HCT116 (cell line): Measurements from ENCODE around the gene SLC9A9. TPM values are rescaled to one million over a fixed set of nuclear protein-coding genes. Genes with fewer than 3 reads are reported as not detected.

Experiments used
- ATAC-seq: fragments of 200-7000 bp; cut with Tn5 transposase; 2 replicates; pipeline ENCODE4 v1.9.1; 2020; ENCODE audit warnings: mild to moderate bottlenecking, moderate library complexity
- BruUV-seq: library from RNA; stranded (reverse); fragments of 400-500 nt; replicated peaks from 2 replicates; lab custom pipeline; 2021; lab: Mats Ljungman, UMichigan
- CTCF ChIA-PET: fragments of 300-600 bp; sonication (Branson Sonifier 250); formaldehyde crosslinking; loops from one replicate; lab custom pipeline; 2021; ENCODE audit warnings: antibody characterized with exemption; lab: Charles Lee
- POLR2A ChIA-PET: fragments of 300-600, 350-600 bp; sonication (Branson Sonifier 250); formaldehyde crosslinking; loops from one replicate; lab custom pipeline; 2021; ENCODE audit warnings: antibody characterized with exemption; lab: Charles Lee
- RAD21 ChIA-PET, 2 experiments: fragments of 300-600 bp; sonication (Branson Sonifier 250); formaldehyde crosslinking; loops; one replicate each; lab custom pipeline; 2023; ENCODE audit warnings: low total read pairs in 2 of 2; ENCODE audit not compliant: uncharacterized antibody in 2 of 2, unreplicated experiment in 2 of 2, low non-redundant PET in 1 of 2; lab: Charles Lee
- DNase-seq: peaks from one replicate; pipeline ENCODE4 v3.0.0-alpha.2; 2010; ENCODE audit warnings: low read depth, low spot score
- H2AFZ ChIP-seq: fragments of 200-600 bp; shearing (Covaris generic), sonication (generic); 2 replicates; pipeline ENCODE4 v1.6.1; 2017; ENCODE audit warnings: low read depth, mixed run types, mixed read lengths, antibody characterized with exemption, low read length; ENCODE audit not compliant: poor library complexity, severe bottlenecking
- H3K27ac ChIP-seq: 2 replicates; pipeline ENCODE4 v1.5.1; 2012; ENCODE audit warnings: low read depth, low read length
- H3K27me3 ChIP-seq: fragments of 200-600 bp; sonication (generic); 2 replicates; pipeline ENCODE4 v1.6.1; 2016; ENCODE audit warnings: mixed run types, low read length, mixed read lengths; ENCODE audit not compliant: insufficient read depth
- H3K36me3 ChIP-seq, 2 experiments: fragments of 200-500 bp in 1 of 2; fragments of 200-600 bp in 1 of 2; sonication (Bioruptor generic) in 1 of 2; sonication (generic) in 1 of 2; 2 replicates each; pipeline versions ENCODE4 v1.5.1 to v1.6.1; 2014 to 2016; ENCODE audit warnings: low read length in 2 of 2, inconsistent platforms in 1 of 2, mixed read lengths in 1 of 2, mixed run types in 1 of 2; ENCODE audit not compliant: insufficient read depth in 2 of 2, control insufficient read depth in 1 of 2
- H3K4me1 ChIP-seq, 2 experiments: fragments of 200-600 bp in 1 of 2; sonication (generic) in 1 of 2; 2 replicates each; pipeline versions ENCODE4 v1.5.1 to v1.6.1; 2012 to 2017; ENCODE audit warnings: low read length in 2 of 2, inconsistent platforms in 1 of 2, mild to moderate bottlenecking in 1 of 2, mixed read lengths in 1 of 2, mixed run types in 1 of 2, moderate library complexity in 1 of 2; ENCODE audit not compliant: insufficient read depth in 2 of 2, control insufficient read depth in 1 of 2
- H3K4me2 ChIP-seq: fragments of 200-600 bp; sonication (generic); 2 replicates; pipeline ENCODE4 v1.6.1; 2017; ENCODE audit warnings: mixed run types, low read length, mixed read lengths
- H3K4me3 ChIP-seq, 2 experiments: fragments of 200-600 bp in 1 of 2; sonication (generic) in 1 of 2; replicated peaks in 1 of 2; 2 replicates each; pipeline ENCODE4 v1.5.1; 2011 to 2016; ENCODE audit warnings: low read length in 2 of 2, control low read depth in 1 of 2, low read depth in 1 of 2, mild to moderate bottlenecking in 1 of 2, mixed read lengths in 1 of 2, mixed run types in 1 of 2
- H3K79me2 ChIP-seq: fragments of 200-600 bp; sonication (generic); 2 replicates; pipeline ENCODE4 v1.6.1; 2017; ENCODE audit warnings: mild to moderate bottlenecking, mixed run types, low read length, moderate library complexity, mixed read lengths; ENCODE audit not compliant: insufficient read depth
- H3K9ac ChIP-seq: fragments of 200-600 bp; sonication (generic); 2 replicates; pipeline ENCODE4 v1.6.1; 2016; ENCODE audit warnings: low read length, mixed read lengths
- H3K9me2 ChIP-seq: fragments of 200-600 bp; sonication (generic), shearing (Covaris generic); 2 replicates; pipeline ENCODE4 v1.6.1; 2017; ENCODE audit warnings: mixed run types, mild to moderate bottlenecking, moderate library complexity; ENCODE audit not compliant: insufficient read depth
- H3K9me3 ChIP-seq, 2 experiments: fragments of 200-500 bp in 1 of 2; fragments of 200-600 bp in 1 of 2; sonication (Bioruptor generic) in 1 of 2; sonication (generic) in 1 of 2; 2 replicates each; pipeline ENCODE4 v1.6.1; 2014 to 2017; ENCODE audit warnings: low read length in 2 of 2, mixed read lengths in 2 of 2, inconsistent platforms in 1 of 2, low read depth in 1 of 2, mild to moderate bottlenecking in 1 of 2, mixed run types in 1 of 2, moderate library complexity in 1 of 2; ENCODE audit not compliant: control insufficient read depth in 1 of 2, insufficient read depth in 1 of 2
- H4K20me1 ChIP-seq: fragments of 200-600 bp; sonication (generic), shearing (Covaris generic); 2 replicates; pipeline ENCODE4 v1.6.1; 2017; ENCODE audit warnings: mixed run types, mild to moderate bottlenecking, moderate library complexity; ENCODE audit not compliant: insufficient read depth
- EZH2 ChIP-seq: fragments of 200-600 bp; sonication (generic); IDR thresholded peaks from 2 replicates; pipeline ENCODE4 v1.6.1; 2017; ENCODE audit warnings: antibody characterized with exemption, mixed run types
- JUND ChIP-seq: IDR thresholded peaks from 2 replicates; pipeline ENCODE4 v1.6.1; 2012
- RAD21 ChIP-seq: IDR thresholded peaks from 2 replicates; pipeline ENCODE4 v1.6.1; 2012; ENCODE audit warnings: low read depth, mild to moderate bottlenecking
- SIN3A ChIP-seq: IDR thresholded peaks from 2 replicates; pipeline ENCODE4 v1.6.1; 2012; ENCODE audit warnings: low read depth
- intact Hi-C: fragments of 100-400 bp; cut with micrococcal nuclease; formaldehyde crosslinking; loops from 2 replicates; pipeline ENCODE4 v1.10.0; 2022
- total RNA-seq: library from RNA; stranded (reverse); gene quantifications from one replicate; pipeline ENCODE4 v1.2.1, GENCODE V29; 2021; ENCODE audit not compliant: unreplicated experiment
- TF ChIP-seq, protein P1 (sequence below), 3 experiments: fragments of 200-600 bp in 1 of 3; sonication (generic) in 1 of 3; IDR thresholded peaks in 2 of 3; conservative IDR thresholded peaks in 1 of 3; 2 replicates each; pipeline ENCODE4 v1.5.1; 2012 to 2017; ENCODE audit warnings: low read depth in 2 of 3, low read length in 2 of 3, antibody characterized with exemption in 1 of 3, borderline replicate concordance in 1 of 3, control low read depth in 1 of 3, mild to moderate bottlenecking in 1 of 3, mixed read lengths in 1 of 3, mixed run types in 1 of 3, moderate library complexity in 1 of 3; ENCODE audit not compliant: insufficient read depth in 1 of 3

The SLC9A9 gene
- total RNA-seq, 1 experiment from 2014 or later: 0.20 TPM

DNA sequence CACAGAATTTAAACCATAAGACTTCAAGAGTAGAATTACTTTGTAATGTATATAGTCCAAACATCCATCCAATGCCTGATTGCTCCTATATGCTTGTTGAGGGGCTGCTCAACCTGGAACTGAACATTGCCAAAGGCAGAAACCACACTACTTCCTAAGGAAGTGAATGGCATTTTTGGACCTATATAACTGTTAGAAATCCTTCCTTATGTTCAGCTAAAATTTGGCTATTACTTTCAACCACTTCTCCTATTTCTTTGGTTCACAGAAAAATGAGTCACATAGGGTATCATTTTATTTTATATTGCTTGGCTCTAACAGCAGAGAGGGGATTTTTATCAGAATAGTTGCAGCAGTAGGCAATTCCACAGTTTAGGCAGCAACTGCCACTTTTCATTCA lies 342.1 kb downstream of the SLC9A9 start:
- Histone ChIP-seq H3K79me2 (no peaks in the 10 kb centered on the region), H3K9me2 (no peaks in the 10 kb centered on the region), H3K27ac (no peak overlapping the region), H2AFZ (no peak overlapping the region), H3K36me3 (no peaks in the 10 kb centered on the region), H3K9ac (no peak overlapping the region), H3K4me2 (no peak overlapping the region), H3K9me3 (no peaks in the 10 kb centered on the region), H3K4me1 (no peaks in the 10 kb centered on the region), H4K20me1 (no peaks in the 10 kb centered on the region), H3K27me3 (no peaks in the 10 kb centered on the region), H3K4me3 (no peak overlapping the region)
- RAD21 ChIA-PET: no interaction called here
- CTCF ChIA-PET: no interaction called here
- BruUV-seq: no TSS peak
- intact Hi-C loops: no loop called here
- POLR2A ChIA-PET: no interaction called here
- TF ChIP-seq RAD21: no peak
- TF ChIP-seq JUND: no peak
- TF ChIP-seq, protein P1, sequence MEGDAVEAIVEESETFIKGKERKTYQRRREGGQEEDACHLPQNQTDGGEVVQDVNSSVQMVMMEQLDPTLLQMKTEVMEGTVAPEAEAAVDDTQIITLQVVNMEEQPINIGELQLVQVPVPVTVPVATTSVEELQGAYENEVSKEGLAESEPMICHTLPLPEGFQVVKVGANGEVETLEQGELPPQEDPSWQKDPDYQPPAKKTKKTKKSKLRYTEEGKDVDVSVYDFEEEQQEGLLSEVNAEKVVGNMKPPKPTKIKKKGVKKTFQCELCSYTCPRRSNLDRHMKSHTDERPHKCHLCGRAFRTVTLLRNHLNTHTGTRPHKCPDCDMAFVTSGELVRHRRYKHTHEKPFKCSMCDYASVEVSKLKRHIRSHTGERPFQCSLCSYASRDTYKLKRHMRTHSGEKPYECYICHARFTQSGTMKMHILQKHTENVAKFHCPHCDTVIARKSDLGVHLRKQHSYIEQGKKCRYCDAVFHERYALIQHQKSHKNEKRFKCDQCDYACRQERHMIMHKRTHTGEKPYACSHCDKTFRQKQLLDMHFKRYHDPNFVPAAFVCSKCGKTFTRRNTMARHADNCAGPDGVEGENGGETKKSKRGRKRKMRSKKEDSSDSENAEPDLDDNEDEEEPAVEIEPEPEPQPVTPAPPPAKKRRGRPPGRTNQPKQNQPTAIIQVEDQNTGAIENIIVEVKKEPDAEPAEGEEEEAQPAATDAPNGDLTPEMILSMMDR (IDR thresholded peaks at IDR 0.05 in 2 of 3, conservative IDR thresholded peaks at IDR 0.05 in 1 of 3; ENCODE audit: borderline replicate concordance in 1 of 3, insufficient read depth in 1 of 3, low read depth in 2 of 3, low read length in 2 of 3): no peak
- TF ChIP-seq EZH2: no peak
- TF ChIP-seq SIN3A: no peak
- TF ChIP-seq, all 23 proteins: peak for 0
- DNase-seq (no peak), ATAC-seq (no peak)

DNA sequence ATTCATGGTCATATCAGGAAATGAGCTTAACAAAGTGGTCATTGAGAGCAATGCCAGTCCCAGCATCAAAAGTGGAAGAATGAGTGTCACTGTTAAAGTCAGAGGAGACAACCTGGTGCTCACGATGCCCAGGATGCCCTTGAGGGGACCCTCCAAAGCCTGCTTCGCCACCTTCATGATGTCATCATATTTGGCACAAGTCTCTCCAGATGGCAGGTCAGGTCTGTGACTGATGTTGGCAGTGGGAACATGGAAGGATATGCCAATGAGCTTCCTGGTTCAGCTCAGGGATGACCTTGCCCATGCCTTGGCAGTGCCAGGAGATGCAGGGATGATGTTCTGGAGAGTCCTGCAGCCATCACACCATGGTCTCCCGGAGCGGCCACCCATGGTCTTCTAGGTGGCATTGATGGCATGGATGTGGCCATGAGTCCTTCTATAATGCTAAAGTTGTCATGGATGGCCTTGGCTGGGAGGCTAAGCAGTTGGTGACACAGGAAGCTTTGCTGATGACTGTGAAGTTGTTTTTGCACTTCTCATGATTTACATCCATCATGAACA lies 344.9 kb downstream of the SLC9A9 start:
- H3K79me2 ChIP-seq: no peaks in the 10 kb centered on the region
- H2AFZ ChIP-seq: no peak overlapping the region
- H4K20me1 ChIP-seq: no peaks in the 10 kb centered on the region
- no TSS peak for BruUV-seq
- H3K9me2 ChIP-seq: no peaks in the 10 kb centered on the region
- ChIA-PET CTCF (no interaction called here), POLR2A (no interaction called here), RAD21 (no interaction called here)
- H3K4me2 ChIP-seq: no peak overlapping the region
- no peaks in the 10 kb centered on the region for H3K4me1 ChIP-seq
- no peak for DNase-seq
- no peak overlapping the region for H3K4me3 ChIP-seq
- ATAC-seq: no peak
- intact Hi-C loops: no loop called here
- no peak overlapping the region for H3K27ac ChIP-seq
- H3K27me3 ChIP-seq: no peaks in the 10 kb centered on the region
- TF ChIP-seq, protein P1 (IDR thresholded peaks at IDR 0.05 in 2 of 3, conservative IDR thresholded peaks at IDR 0.05 in 1 of 3; ENCODE audit: borderline replicate concordance in 1 of 3, insufficient read depth in 1 of 3, low read depth in 2 of 3, low read length in 2 of 3): no peak
- no peak overlapping the region for H3K9ac ChIP-seq
- no peaks in the 10 kb centered on the region for H3K36me3 ChIP-seq
- no peaks in the 10 kb centered on the region for H3K9me3 ChIP-seq
